ENCODE measurements around the gene UCHL3. TPM values are rescaled to one million over a fixed set of nuclear protein-coding genes. Genes with fewer than 3 reads are reported as not detected.

Gene UCHL3
- total RNA-seq, 4 donors from 2014 or later, result 42.8 to 84.3 (median 58.4) TPM

DNA sequence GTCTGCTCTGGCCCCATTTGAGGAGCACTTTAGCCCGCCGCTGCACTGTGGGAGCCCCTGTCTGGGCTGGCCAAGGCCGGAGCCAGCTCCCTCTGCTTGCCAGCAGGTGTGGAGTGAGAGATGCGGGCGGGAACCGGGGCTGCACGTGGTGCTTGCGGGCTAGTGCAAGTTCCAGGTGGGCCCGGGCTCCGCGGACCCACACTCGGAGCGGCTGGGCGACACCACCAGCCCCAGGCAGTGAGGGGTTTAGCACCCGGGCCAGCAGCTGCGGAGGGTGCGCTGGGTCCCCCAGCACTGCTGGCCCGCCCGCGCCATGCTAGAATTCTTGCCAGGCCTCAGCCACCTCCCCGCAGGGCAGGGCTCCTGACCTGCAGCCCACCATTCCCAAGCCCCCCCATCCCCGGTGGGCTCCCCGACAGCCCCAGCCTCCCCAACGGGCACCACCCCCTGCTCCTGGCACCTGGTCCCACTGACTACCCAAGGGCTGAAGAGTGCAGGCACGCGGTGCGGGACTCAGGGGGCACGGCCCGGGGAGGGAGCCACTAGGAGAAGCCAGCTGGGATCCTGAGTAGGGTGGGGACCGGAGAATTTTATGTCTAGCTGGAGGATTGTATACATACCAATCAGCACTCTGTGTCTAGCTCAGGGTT, 31.0 kb upstream of the UCHL3 start:
- Histone ChIP-seq H3K27ac (no peak overlapping the region), H3K27me3 (no peaks in the 10 kb centered on the region), H3K36me3 (no peaks in the 10 kb centered on the region), H3K9me3 (no peaks in the 10 kb centered on the region), H3K4me1 (no peaks in the 10 kb centered on the region), H3K4me3 (replicated peaks in 1 of 3) (no peak overlapping the region)
- intact Hi-C loops (cut with DNase I), result no loop called here
- no peak for DNase-seq
- no peak for TF ChIP-seq CTCF (IDR thresholded peaks at IDR 0.05)
- 96 to 97% methylated on average over 12 to 24 of the region's 30 CpGs for WGBS, 2 donors

GRCh38 chr13:75521956-75522355, 27.6 kb upstream of the UCHL3 start:
- Histone ChIP-seq H3K9me3 (no peaks in the 10 kb centered on the region), H3K27me3 (no peaks in the 10 kb centered on the region), H3K4me1 (no peaks in the 10 kb centered on the region), H3K27ac (no peak overlapping the region), H3K4me3 (replicated peaks in 1 of 3) (no peak overlapping the region), H3K36me3 (peaks cover 0 to 10% of the 10 kb centered on the region in 2 donors)
- WGBS, 2 donors, result 82 to 87% methylated on average over 3 of the region's 3 CpGs
- intact Hi-C loops (cut with DNase I), result no loop called here
- no peak for TF ChIP-seq POLR2A (IDR thresholded peaks at IDR 0.05)
- no peak for TF ChIP-seq CTCF (IDR thresholded peaks at IDR 0.05)
- DNase-seq, result no peak

- no peak for TF ChIP-seq CTCF (IDR thresholded peaks at IDR 0.05)
- TF ChIP-seq POLR2A (IDR thresholded peaks at IDR 0.05), result no peak
- no peak for DNase-seq
These were observed 19.0 kb upstream of the UCHL3 start for GRCh38 chr13:75530549-75530961.

GRCh38 chr13:75533861-75534260, 15.7 kb upstream of the UCHL3 start:
- DNase-seq, result peak in 1 of 2 donors; percentile 7
- H3K27me3 ChIP-seq, result no peaks in the 10 kb centered on the region
- H3K36me3 ChIP-seq, result no peaks in the 10 kb centered on the region
- no peaks in the 10 kb centered on the region for H3K9me3 ChIP-seq
- intact Hi-C loops (cut with DNase I), result no loop called here
- no peak overlapping the region for H3K4me3 ChIP-seq (replicated peaks in 1 of 3)
- peaks cover 13 to 31% of the 10 kb centered on the region in 2 donors for H3K4me1 ChIP-seq
- no peak for TF ChIP-seq POLR2A (IDR thresholded peaks at IDR 0.05)
- no peak for TF ChIP-seq CTCF (IDR thresholded peaks at IDR 0.05)
- 97 to 100% methylated on average over 1 of the region's 1 CpG for WGBS, 2 donors
- no peak overlapping the region for H3K27ac ChIP-seq

More at GRCh38 chr13:75530549-75530961, 19.0 kb upstream of the UCHL3 start:
- Histone ChIP-seq H3K4me1 (peaks cover 0 to 17% of the 10 kb centered on the region in 2 donors), H3K4me3 (replicated peaks in 1 of 3) (no peak overlapping the region), H3K9me3 (no peaks in the 10 kb centered on the region), H3K27ac (no peak overlapping the region), H3K27me3 (no peaks in the 10 kb centered on the region), H3K36me3 (peaks cover 4 to 6% of the 10 kb centered on the region in 2 donors)
- intact Hi-C loops (cut with DNase I), result no loop called here

- TF ChIP-seq CTCF (IDR thresholded peaks at IDR 0.05), result peak; percentile 47 to 80 (median 58)
- TF ChIP-seq POLR2A (IDR thresholded peaks at IDR 0.05), result peak; percentile 27 to 83
- H3K9me3 ChIP-seq, result no peaks in the 10 kb centered on the region
- peak within 1 kb of the TSS; percentile 46 to 68 (median 58) for H3K4me3 ChIP-seq (replicated peaks in 1 of 3)
- WGBS, 2 donors, result 1% methylated on average over 50 to 51 of the region's 51 CpGs
- peaks cover 13 to 31% of the 10 kb centered on the region in 2 donors for H3K4me1 ChIP-seq
- DNase-seq, result peak; percentile 74 to 80
- H3K27me3 ChIP-seq, result no peaks in the 10 kb centered on the region
- peak within 1 kb of the TSS; percentile 29 to 86 (median 30) for H3K27ac ChIP-seq
- intact Hi-C loops (cut with DNase I), result no loop called here
- no peaks in the 10 kb centered on the region for H3K36me3 ChIP-seq
These were observed 11.9 kb upstream of the UCHL3 start, which contains the start of gene COMMD6 for GRCh38 chr13:75537401-75538365. Gene COMMD6, minus strand, starts transcription at chr13:75537841. Its CDS starts 36 bp downstream, at chr13:75537805.

Measured in thyroid gland (tissue), 4 donors.